Measurements from ENCODE around the gene EXOSC7.

- no peak for TF ChIP-seq SUZ12 (IDR thresholded peaks at IDR 0.05; ENCODE audit: extremely low read depth, insufficient read depth, insufficient read length)
- no peak for TF ChIP-seq ZNF274 (IDR thresholded peaks at IDR 0.05; ENCODE audit: low read depth, low read length)
- TF ChIP-seq YY1 (IDR thresholded peaks at IDR 0.05; ENCODE audit: insufficient read depth, insufficient read length): no peak
Measured at GRCh38 chr3:44987332-44987731, 11.3 kb downstream of the EXOSC7 start.
